NCI-H446 (cell line): ENCODE data around the gene CCDC150.
"Not testable (repeated sequence)": the region's sequence is repeated elsewhere in the genome, so short reads cannot be mapped to it uniquely, and the experiment has no call there.

Experiments
- DNase-seq, 2 experiments: peaks; one replicate each; lab custom pipeline; 2025; lab: John Stamatoyannopoulos, UW

CCDC150 gene

GRCh38 chr2:196635156-196635555 is 4.4 kb upstream of the CCDC150 start:
- DNase-seq: no peak

GRCh38 chr2:196638765-196639164 is 750 bp upstream of the CCDC150 start:
- no peak for DNase-seq

- DNase-seq: no peak
These were observed 575 bp downstream of the CCDC150 start for GRCh38 chr2:196640031-196640548.

- no peak for DNase-seq
These were observed 9.7 kb downstream of the CCDC150 start for GRCh38 chr2:196649202-196649601.

GRCh38 chr2:196651387-196652094 is 12.0 kb downstream of the CCDC150 start:
- DNase-seq: no peak

GRCh38 chr2:196652869-196653268 is 13.4 kb downstream of the CCDC150 start:
- DNase-seq: no peak

- DNase-seq: no peak
These were observed 14.3 kb downstream of the CCDC150 start for GRCh38 chr2:196653843-196654242.

GRCh38 chr2:196655761-196656160 is 16.2 kb downstream of the CCDC150 start:
- peak in 1 of 2 experiments; percentile 21 for DNase-seq

GRCh38 chr2:196657333-196657732 is 17.8 kb downstream of the CCDC150 start:
- DNase-seq: no peak

GRCh38 chr2:196659844-196660243 is 20.3 kb downstream of the CCDC150 start:
- no peak for DNase-seq

- no peak for DNase-seq
These were observed 20.7 kb downstream of the CCDC150 start for GRCh38 chr2:196660244-196660643.

GRCh38 chr2:196670342-196670741 is 30.8 kb downstream of the CCDC150 start:
- no peak for DNase-seq

- DNase-seq: no peak
These were observed 36.4 kb downstream of the CCDC150 start for GRCh38 chr2:196675963-196676362.

- DNase-seq: peak in 1 of 2 experiments; percentile 27
These were observed 37.9 kb downstream of the CCDC150 start for GRCh38 chr2:196677404-196677803.

GRCh38 chr2:196679368-196679767 is 39.9 kb downstream of the CCDC150 start:
- DNase-seq: no peak

GRCh38 chr2:196681510-196681909 is 42.0 kb downstream of the CCDC150 start:
- DNase-seq: no peak

GRCh38 chr2:196685792-196686191 is 46.3 kb downstream of the CCDC150 start:
- DNase-seq: no peak

GRCh38 chr2:196686737-196687136 is 47.2 kb downstream of the CCDC150 start:
- not testable (repeated sequence) for DNase-seq

GRCh38 chr2:196696423-196697079 is 57.0 kb downstream of the CCDC150 start:
- no peak for DNase-seq

GRCh38 chr2:196697825-196698224 is 58.3 kb downstream of the CCDC150 start:
- no peak for DNase-seq

GRCh38 chr2:196702641-196703040 is 63.1 kb downstream of the CCDC150 start:
- DNase-seq: no peak

- no peak for DNase-seq
These were observed 64.2 kb downstream of the CCDC150 start for GRCh38 chr2:196703695-196704094.

GRCh38 chr2:196710056-196710455 is 70.5 kb downstream of the CCDC150 start:
- DNase-seq: not testable (repeated sequence)
